Stimulated activated CD8-positive, alpha-beta memory T cell treated with anti-CD3 and anti-CD28 coated beads, Interleukin-12 subunit alpha, Interleukin-12 subunit beta, amount 100 ng/mL, for 24 hours (primary cell): ENCODE measurements around the gene P2RX7.
"Not testable (repeated sequence)": the region's sequence is repeated elsewhere in the genome, so short reads cannot be mapped to it uniquely, and the experiment has no call there.

Experiments
- DNase-seq: peaks from one replicate; pipeline ENCODE4 v3.0.0-alpha.2; 2020; ENCODE audit errors: extremely low read depth

The P2RX7 gene

DNA sequence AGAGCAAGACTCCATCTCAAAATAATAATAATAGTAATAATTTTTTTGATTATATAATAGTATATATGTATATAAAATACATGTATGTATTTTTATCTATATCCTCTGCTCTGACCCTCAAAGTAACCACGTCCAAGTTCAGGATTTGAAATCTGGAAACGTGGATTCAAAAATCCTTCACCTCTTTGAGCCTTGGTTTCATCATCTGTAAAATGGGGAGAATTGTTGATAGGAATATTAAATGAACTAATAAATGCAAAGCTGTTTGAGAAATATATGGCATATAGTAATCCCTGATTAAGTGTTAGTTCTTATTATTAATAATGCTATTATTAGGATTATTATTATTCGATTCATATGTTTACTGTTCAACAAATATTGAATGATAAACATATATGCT, 2.6 kb downstream of the P2RX7 start:
- no peak for DNase-seq

- no peak for DNase-seq
These were observed 4.8 kb downstream of the P2RX7 start for GRCh38 chr12:121137512-121137911.

DNA sequence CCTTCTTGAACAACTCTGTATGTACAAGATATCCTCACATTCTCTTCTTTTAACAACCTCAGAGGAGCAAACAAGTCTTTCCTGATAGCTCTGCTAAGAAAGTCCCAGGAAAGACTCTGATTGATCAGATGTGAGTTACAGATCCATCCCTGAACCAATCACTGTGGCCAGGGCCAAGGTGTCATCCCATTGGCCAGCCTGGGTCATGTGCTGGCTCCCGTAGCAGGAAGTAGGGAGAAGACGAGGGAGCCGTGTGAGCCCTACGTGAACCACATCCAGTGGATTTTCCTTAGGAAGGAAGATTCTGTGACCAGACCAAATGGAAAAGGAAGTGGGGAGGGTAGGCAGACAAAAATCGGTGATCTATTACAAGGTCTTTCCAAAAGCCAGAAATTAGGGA, 5.6 kb downstream of the P2RX7 start:
- DNase-seq = no peak

DNA sequence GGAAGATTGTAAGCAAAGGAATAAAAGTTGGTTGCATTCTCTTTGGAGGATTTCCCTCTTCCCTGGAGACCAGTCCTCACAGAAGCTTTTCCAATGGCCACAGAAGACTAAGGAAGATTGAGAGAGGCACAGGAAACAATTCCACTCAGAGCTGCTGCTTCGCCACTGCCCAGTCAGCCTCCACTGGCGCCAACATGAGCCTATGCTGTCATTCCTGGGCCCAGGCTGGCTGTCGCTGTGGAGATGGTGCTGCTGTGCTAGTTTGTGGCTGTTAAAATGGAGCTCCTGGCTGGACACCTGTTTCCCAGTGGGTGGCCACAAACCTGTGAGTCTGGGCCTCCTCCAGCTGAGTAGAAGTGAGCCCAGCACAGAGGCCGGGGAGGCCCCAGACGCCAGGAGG, 6.6 kb downstream of the P2RX7 start:
- no peak for DNase-seq

DNA sequence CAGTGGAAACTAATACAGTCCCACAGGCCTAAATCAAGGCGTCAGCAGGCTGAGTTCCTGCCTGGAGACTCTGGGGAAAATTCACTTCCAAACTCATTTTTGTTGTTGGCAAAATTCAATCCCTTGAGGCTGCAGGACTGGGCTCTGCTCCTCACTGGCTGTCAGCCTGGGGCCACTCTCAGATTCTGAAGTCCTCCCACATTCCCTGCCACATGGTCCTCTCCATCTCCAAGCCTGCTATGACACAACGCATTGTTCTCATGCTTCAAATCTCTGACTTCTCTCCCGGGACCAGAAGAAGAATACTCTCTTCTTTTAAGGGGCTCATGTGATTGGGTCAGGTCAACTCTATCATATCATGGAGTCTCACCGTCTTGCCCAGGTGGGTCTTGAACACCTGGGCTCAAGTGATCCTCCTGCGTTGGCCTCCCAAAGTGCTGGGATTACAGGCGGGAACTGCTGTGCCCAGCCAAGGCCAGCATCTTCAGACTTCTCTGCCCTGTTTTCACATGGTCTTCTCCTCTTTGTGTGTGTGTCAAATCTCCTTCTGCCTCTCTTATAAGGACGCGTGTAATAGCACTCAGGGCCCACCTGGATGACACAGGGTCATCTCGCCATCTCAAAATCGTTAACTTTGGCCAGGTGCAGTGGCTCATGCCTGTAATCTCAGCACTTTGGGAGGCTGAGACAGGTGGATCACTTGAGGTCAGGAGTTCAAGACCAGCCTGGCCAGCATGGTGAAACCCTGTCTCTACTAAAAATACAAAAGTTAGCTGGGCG, 9.7 kb downstream of the P2RX7 start:
- no peak for DNase-seq

DNA sequence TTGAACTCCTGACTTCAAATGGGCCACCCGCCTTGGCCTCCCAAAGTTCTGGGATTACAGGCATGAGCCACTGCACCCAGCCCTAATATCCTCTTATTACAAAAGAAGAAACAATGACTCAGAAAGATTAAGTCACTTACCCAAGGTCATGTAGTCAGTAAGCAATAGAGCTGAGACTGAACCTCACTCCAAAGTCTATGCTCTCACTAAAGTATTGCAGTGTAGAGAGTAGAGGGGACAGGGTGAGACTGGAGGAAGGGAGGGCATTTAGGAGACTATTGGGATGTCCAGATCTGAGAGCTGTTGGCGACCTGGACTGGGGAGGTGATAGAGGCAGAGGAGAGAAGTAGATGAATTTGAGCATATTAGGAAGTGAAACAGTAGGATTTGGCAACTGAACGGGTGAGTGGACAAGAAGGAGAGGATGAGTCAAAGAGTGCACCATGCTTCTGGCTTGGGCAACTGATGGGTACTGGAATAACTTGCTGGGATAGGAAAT, 11.8 kb downstream of the P2RX7 start:
- DNase-seq = no peak

DNA sequence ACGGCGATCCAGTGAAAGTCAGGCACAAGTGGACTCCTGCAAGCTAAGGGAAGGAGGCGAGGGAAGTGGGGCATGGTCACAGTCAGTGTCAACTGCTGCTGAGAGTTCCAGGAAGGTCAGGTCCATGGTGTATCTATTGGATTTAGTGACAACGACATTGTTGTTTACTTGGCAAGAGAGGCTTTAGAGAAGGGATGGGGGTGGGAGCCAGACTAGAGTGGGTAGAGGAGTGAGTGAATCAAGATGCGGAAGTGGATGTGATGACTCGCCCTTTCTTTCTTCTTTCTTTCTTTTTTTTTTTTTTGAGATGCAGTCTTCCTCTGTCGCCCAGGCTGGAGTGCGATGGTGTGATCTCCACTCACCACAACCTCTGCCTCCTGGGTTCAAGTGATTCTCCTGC, 12.5 kb downstream of the P2RX7 start:
- DNase-seq = no peak

DNA sequence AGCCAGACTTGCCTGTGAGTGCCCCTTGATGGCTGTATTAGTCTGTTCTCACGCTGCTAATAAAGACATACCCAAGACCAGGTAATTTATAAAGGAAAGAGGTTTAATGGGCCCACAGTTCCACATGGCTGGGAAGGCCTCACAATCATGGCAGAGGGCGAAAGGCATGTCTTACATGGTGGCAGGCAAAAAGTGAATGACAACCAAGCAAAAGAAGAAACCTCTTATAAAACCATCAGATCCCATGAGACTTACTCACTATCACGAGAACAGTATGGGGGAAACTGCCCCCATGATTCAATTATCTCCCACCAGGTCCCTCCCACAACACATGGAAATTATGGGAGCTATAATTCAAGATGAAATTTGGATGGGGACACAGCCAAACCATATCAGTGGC, 16.6 kb downstream of the P2RX7 start:
- DNase-seq = not testable (repeated sequence)

DNA sequence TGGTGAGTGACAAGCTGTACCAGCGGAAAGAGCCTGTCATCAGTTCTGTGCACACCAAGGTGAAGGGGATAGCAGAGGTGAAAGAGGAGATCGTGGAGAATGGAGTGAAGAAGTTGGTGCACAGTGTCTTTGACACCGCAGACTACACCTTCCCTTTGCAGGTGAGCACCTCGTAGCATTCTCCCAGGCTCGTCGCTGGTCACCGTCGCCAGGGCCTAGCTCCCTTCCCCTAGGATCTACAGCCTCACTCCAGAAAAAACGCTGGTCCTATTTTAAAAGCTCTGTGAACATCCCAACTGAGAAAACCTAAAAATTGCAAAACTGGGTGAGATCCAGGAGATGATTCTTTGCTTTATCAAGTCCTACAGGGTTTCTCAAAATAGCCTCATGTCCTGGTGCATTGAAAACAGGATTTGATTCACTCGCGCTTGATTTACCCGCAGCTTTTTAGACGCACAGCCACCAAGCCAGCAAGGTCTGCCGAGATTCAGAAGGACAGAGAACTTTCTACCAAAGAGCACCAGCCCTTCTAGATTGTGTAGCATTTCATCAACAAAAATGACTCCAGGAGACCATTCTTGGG, 22.2 kb downstream of the P2RX7 start:
- DNase-seq = no peak

GRCh38 chr12:121156365-121156764, 23.7 kb downstream of the P2RX7 start:
- DNase-seq = no peak

GRCh38 chr12:121158085-121158484, 25.4 kb downstream of the P2RX7 start:
- DNase-seq = no peak

GRCh38 chr12:121158728-121159351, 26.2 kb downstream of the P2RX7 start:
- not testable (repeated sequence) for DNase-seq

GRCh38 chr12:121159467-121160307, 27.0 kb downstream of the P2RX7 start:
- DNase-seq = no peak

GRCh38 chr12:121162384-121162783, 29.7 kb downstream of the P2RX7 start:
- no peak for DNase-seq

DNA sequence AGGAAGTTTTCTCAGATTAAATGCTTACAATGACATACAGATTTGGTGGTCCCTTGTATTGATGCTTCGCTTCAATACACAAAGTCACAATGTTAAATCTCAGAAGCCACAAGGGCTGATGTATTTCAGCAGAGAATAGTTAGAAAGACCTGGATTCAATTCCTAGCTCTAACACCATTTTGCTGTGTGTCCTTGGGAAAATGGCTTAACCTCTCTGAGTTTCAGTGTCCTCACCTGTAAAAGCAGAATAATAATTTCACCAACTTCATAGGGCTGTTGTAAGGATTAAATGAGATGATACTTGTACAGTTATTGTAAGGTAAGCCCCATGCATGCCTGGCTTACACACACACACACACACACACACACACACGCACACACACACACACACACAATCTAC, 30.3 kb downstream of the P2RX7 start:
- no peak for DNase-seq

GRCh38 chr12:121164839-121165238, 32.2 kb downstream of the P2RX7 start:
- DNase-seq = not testable (repeated sequence)

DNA sequence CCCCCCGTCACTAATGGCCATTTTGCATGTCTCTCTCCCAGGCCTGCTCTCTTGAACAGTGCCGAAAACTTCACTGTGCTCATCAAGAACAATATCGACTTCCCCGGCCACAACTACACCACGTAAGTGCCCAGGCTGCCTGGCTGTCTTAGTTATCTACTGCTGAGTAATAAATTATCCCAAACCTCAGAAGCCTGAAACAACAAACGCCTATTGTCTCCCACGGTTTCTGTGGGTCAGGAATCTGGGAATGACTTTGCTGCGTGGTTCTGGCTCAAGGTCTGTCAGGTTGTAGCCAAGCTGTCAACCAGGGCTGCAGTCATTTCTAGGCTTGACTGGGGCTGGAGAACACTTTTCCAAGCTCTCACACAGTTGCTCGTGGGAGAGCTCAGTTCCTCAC, 32.6 kb downstream of the P2RX7 start:
- DNase-seq = no peak

DNA sequence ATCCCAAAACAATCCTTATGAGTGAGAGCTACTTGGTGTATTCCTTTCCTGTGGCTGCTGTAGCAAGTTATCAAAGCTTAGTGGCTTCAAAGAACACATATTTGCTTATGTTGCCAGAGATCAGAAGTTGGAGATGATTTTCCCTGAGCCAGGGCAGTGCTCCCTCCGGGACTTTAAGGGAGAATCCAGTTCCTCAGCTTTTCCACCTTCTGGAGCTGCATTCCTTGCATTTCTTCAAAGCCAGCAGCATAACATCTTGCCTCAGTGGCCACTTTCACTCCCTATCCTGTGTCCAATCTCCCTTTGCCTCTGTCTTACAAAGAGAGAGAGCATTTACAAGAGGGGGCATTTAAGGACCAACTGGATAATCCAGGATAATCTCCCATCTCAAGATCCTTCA, 33.7 kb downstream of the P2RX7 start:
- DNase-seq = no peak

- DNase-seq = no peak
These were observed 34.6 kb downstream of the P2RX7 start for GRCh38 chr12:121167232-121167820.

- DNase-seq = no peak
These were observed 35.3 kb downstream of the P2RX7 start for GRCh38 chr12:121167951-121168350.

GRCh38 chr12:121170151-121170550, 37.5 kb downstream of the P2RX7 start:
- no peak for DNase-seq
